H1 (cell line): ENCODE data around the gene TMEM130. TPM values are rescaled to one million over a fixed set of nuclear protein-coding genes. Genes with fewer than 3 reads are reported as not detected.

Source experiments
- CTCF ChIA-PET: fragments of 300-600 bp; sonication (Branson Sonifier 250); formaldehyde crosslinking; loops from one replicate; lab custom pipeline; 2021; ENCODE audit not compliant: partially characterized antibody; lab: Charles Lee
- POLR2A ChIA-PET: fragments of 300-600 bp; sonication (Branson Sonifier 250); formaldehyde crosslinking; loops from one replicate; lab custom pipeline; 2021; ENCODE audit warnings: inconsistent platforms; ENCODE audit not compliant: partially characterized antibody; lab: Charles Lee
- DNase-seq, 2 experiments: peaks; one replicate each; pipeline versions ENCODE4 v3.0.0 to v3.0.0-alpha.2; 2010 to 2022; ENCODE audit warnings: low spot score in 2 of 2, low read depth in 1 of 2, mixed read lengths in 1 of 2
- FAIRE-seq: peaks from 2 replicates; lab custom pipeline; 2011; peaks lifted over from hg19 to GRCh38; lab: Jason Lieb, UNC
- H2AFZ ChIP-seq: 2 replicates; pipeline ENCODE4 v1.8.1; 2012; ENCODE audit warnings: low read length, inconsistent platforms
- H2AK5ac ChIP-seq: 2 replicates; pipeline ENCODE4 v1.6.1; 2013; ENCODE audit warnings: low read depth, low read length
- H2BK120ac ChIP-seq: replicated peaks from 2 replicates; pipeline ENCODE3; 2013; ENCODE audit warnings: low read depth, low read length, inconsistent platforms
- H2BK12ac ChIP-seq: 2 replicates; pipeline ENCODE4 v1.6.1; 2013; ENCODE audit warnings: low read depth, low read length
- H2BK15ac ChIP-seq: 2 replicates; pipeline ENCODE4 v1.6.1; 2013; ENCODE audit warnings: low read length
- H2BK20ac ChIP-seq: 2 replicates; pipeline ENCODE4 v1.6.1; 2013; ENCODE audit warnings: low read length
- H2BK5ac ChIP-seq: 2 replicates; pipeline ENCODE4 v1.6.1; 2013; ENCODE audit warnings: low read depth, low read length
- H3K14ac ChIP-seq: 2 replicates; pipeline ENCODE4 v1.6.1; 2013; ENCODE audit warnings: inconsistent platforms; ENCODE audit not compliant: insufficient read length
- H3K18ac ChIP-seq: 2 replicates; pipeline ENCODE4 v1.6.1; 2013; ENCODE audit warnings: low read length; ENCODE audit errors: extremely low read depth
- H3K23ac ChIP-seq: 2 replicates; pipeline ENCODE4 v1.6.1; 2013; ENCODE audit warnings: inconsistent platforms; ENCODE audit not compliant: insufficient read length
- H3K23me2 ChIP-seq: 2 replicates; pipeline ENCODE4 v1.6.1; 2013; ENCODE audit warnings: low read depth, low read length
- H3K27ac ChIP-seq: 2 replicates; pipeline ENCODE4 v1.6.1; 2011; ENCODE audit warnings: low read depth, low read length, inconsistent platforms
- H3K27me3 ChIP-seq, 4 experiments: replicated peaks in 1 of 4; 1 replicate in 1 of 4; 2 replicates in 3 of 4; pipeline versions ENCODE4 v1.6.1 to v1.8.1; 2011 to 2013; ENCODE audit warnings: low read length in 3 of 4, mild to moderate bottlenecking in 3 of 4, inconsistent platforms in 2 of 4, mixed read lengths in 2 of 4, moderate library complexity in 1 of 4; ENCODE audit not compliant: control insufficient read depth in 3 of 4, insufficient read depth in 3 of 4; ENCODE audit errors: extremely low read depth in 1 of 4
- H3K36me3 ChIP-seq, 4 experiments: 2 replicates each; pipeline versions ENCODE4 v1.6.1 to v1.8.1; 2011 to 2013; ENCODE audit warnings: mild to moderate bottlenecking in 4 of 4, low read length in 3 of 4, moderate library complexity in 2 of 4, control low read depth in 1 of 4, inconsistent platforms in 1 of 4; ENCODE audit not compliant: insufficient read depth in 4 of 4, control insufficient read depth in 2 of 4
- H3K4ac ChIP-seq: replicated peaks from 2 replicates; pipeline ENCODE3; 2013; ENCODE audit warnings: low read length, low read depth, mixed read lengths, inconsistent platforms; ENCODE audit not compliant: insufficient read length
- H3K4me1 ChIP-seq, 4 experiments: replicated peaks in 1 of 4; 1 replicate in 1 of 4; 2 replicates in 3 of 4; pipeline versions ENCODE4 v1.6.1 to v1.8.1; 2011 to 2013; ENCODE audit warnings: low read length in 3 of 4, inconsistent platforms in 2 of 4, mixed read lengths in 1 of 4; ENCODE audit not compliant: insufficient read depth in 4 of 4, control insufficient read depth in 3 of 4
- H3K4me2 ChIP-seq, 2 experiments: 2 replicates each; pipeline versions ENCODE4 v1.6.1 to v1.8.1; 2011 to 2013; ENCODE audit warnings: low read depth in 2 of 2, low read length in 2 of 2, control low read depth in 1 of 2, inconsistent platforms in 1 of 2, mild to moderate bottlenecking in 1 of 2; ENCODE audit not compliant: insufficient read depth in 1 of 2
- H3K4me3 ChIP-seq, 4 experiments: fragments of 200-600, 300-600 bp in 1 of 4; sonication (generic), shearing (Covaris generic), sonication (Bioruptor Twin) in 1 of 4; 2 replicates each; pipeline versions ENCODE4 v1.5.1 to v1.8.1; 2011 to 2016; ENCODE audit warnings: low read length in 4 of 4, low read depth in 3 of 4, control low read depth in 2 of 4, inconsistent platforms in 2 of 4, mild to moderate bottlenecking in 2 of 4, mixed read lengths in 1 of 4, moderate library complexity in 1 of 4; ENCODE audit not compliant: insufficient read depth in 2 of 4; ENCODE audit errors: extremely low read depth in 1 of 4
- H3K56ac ChIP-seq: replicated peaks from 2 replicates; pipeline ENCODE3; 2013; ENCODE audit warnings: low read depth, mild to moderate bottlenecking, mixed read lengths, low read length, inconsistent platforms; ENCODE audit not compliant: insufficient read length
- H3K79me1 ChIP-seq: 2 replicates; pipeline ENCODE4 v1.6.1; 2013; ENCODE audit warnings: low read depth, low read length, control low read depth
- H3K79me2 ChIP-seq, 2 experiments: 2 replicates each; pipeline versions ENCODE4 v1.6.1 to v1.8.1; 2012 to 2013; ENCODE audit warnings: low read length in 2 of 2, mild to moderate bottlenecking in 2 of 2, inconsistent platforms in 1 of 2; ENCODE audit not compliant: insufficient read depth in 2 of 2, control insufficient read depth in 1 of 2
- H3K9ac ChIP-seq, 4 experiments: replicated peaks in 1 of 4; 1 replicate in 1 of 4; 2 replicates in 3 of 4; pipeline versions ENCODE4 v1.6.1 to v1.8.1; 2011 to 2013; ENCODE audit warnings: low read depth in 3 of 4, low read length in 3 of 4, control low read depth in 2 of 4, mild to moderate bottlenecking in 2 of 4, moderate library complexity in 2 of 4, inconsistent platforms in 1 of 4; ENCODE audit errors: extremely low read depth in 1 of 4
- H3K9me3 ChIP-seq, 2 experiments: 2 replicates each; pipeline versions ENCODE4 v1.6.1 to v1.8.1; 2012 to 2013; ENCODE audit warnings: mild to moderate bottlenecking in 2 of 2, moderate library complexity in 2 of 2, control low read depth in 1 of 2, inconsistent platforms in 1 of 2, low read depth in 1 of 2, low read length in 1 of 2, mixed read lengths in 1 of 2; ENCODE audit not compliant: insufficient read depth in 2 of 2
- H4K20me1 ChIP-seq, 2 experiments: replicated peaks in 1 of 2; 2 replicates each; pipeline versions ENCODE3 to v1.8.1; 2011 to 2013; ENCODE audit warnings: inconsistent platforms in 2 of 2, low read length in 2 of 2, mild to moderate bottlenecking in 1 of 2; ENCODE audit not compliant: insufficient read depth in 2 of 2, control insufficient read depth in 1 of 2
- H4K5ac ChIP-seq: 2 replicates; pipeline ENCODE4 v1.6.1; 2013; ENCODE audit warnings: low read length, low read depth, mixed read lengths, inconsistent platforms; ENCODE audit not compliant: insufficient read length
- H4K8ac ChIP-seq: 2 replicates; pipeline ENCODE4 v1.8.0; 2013; ENCODE audit warnings: mild to moderate bottlenecking, moderate library complexity, low read length, inconsistent platforms; ENCODE audit not compliant: insufficient read depth; ENCODE audit errors: extremely low read depth
- H4K91ac ChIP-seq: replicated peaks from 2 replicates; pipeline ENCODE3; 2013; ENCODE audit warnings: low read length, mixed read lengths, inconsistent platforms; ENCODE audit not compliant: insufficient read length
- ASH2L ChIP-seq: fragments of 200-600, 300-600 bp; sonication (generic); IDR thresholded peaks from one replicate; pipeline ENCODE4 v1.7.1; 2017; ENCODE audit warnings: low read length
- BRCA1 ChIP-seq: IDR thresholded peaks from 2 replicates; pipeline ENCODE4 v1.6.1; 2012; ENCODE audit warnings: low read depth, low read length, improper control_type of control experiment
- CREB1 ChIP-seq: IDR thresholded peaks from 2 replicates; pipeline ENCODE4 v1.6.1; 2012; ENCODE audit warnings: inconsistent platforms
- CTBP2 ChIP-seq: IDR thresholded peaks from 2 replicates; pipeline ENCODE4 v1.7.0; 2011; ENCODE audit warnings: borderline replicate concordance, mild to moderate bottlenecking, moderate library complexity, mixed read lengths, low read length; ENCODE audit not compliant: insufficient read depth, insufficient read length
- HDAC2 ChIP-seq, 2 experiments: fragments of 300-600 bp in 1 of 2; sonication (generic) in 1 of 2; IDR thresholded peaks; 2 replicates each; pipeline ENCODE4 v1.6.1; 2011 to 2012; ENCODE audit warnings: low read depth in 2 of 2, low read length in 2 of 2, mild to moderate bottlenecking in 2 of 2, moderate library complexity in 2 of 2, borderline replicate concordance in 1 of 2, inconsistent platforms in 1 of 2
- KDM4A ChIP-seq: IDR thresholded peaks from one replicate; pipeline ENCODE4 v1.7.1; 2012; ENCODE audit warnings: low read depth, mild to moderate bottlenecking, moderate library complexity, low read length, inconsistent platforms; ENCODE audit not compliant: severe bottlenecking
- SAP30 ChIP-seq: fragments of 300-600 bp; sonication (generic); IDR thresholded peaks from 2 replicates; pipeline ENCODE4 v1.7.1; 2012; ENCODE audit warnings: low read length, moderate library complexity, mild to moderate bottlenecking, inconsistent platforms; ENCODE audit not compliant: insufficient read depth, insufficient replicate concordance
- SRF ChIP-seq: IDR thresholded peaks from 2 replicates; pipeline ENCODE4 v1.6.1; 2011; ENCODE audit warnings: mild to moderate bottlenecking, low read depth, low read length, moderate library complexity
- SUZ12 ChIP-seq: fragments of 200-600 bp; sonication (generic); IDR thresholded peaks from 2 replicates; pipeline ENCODE4 v1.6.1; 2012; ENCODE audit warnings: mild to moderate bottlenecking, inconsistent platforms, low read length, moderate library complexity, mixed read lengths
- WGBS, 2 experiments: shearing (Covaris generic) in 1 of 2; methylation state at CpG; one replicate each; pipeline versions ENCODE4 v1.1.6 to v1.1.7; 2013 to 2015; ENCODE audit warnings: low lambda C conversion rate in 2 of 2, mixed read lengths in 2 of 2, inconsistent platforms in 1 of 2, low coverage in 1 of 2, missing lambda C conversion rate in 1 of 2; ENCODE audit not compliant: insufficient replicate concordance in 2 of 2, insufficient coverage in 1 of 2, insufficient read length in 1 of 2; ENCODE audit errors: extremely low coverage in 1 of 2, missing lambda C conversion rate in 1 of 2; 5-methylcytosine and 5-hydroxymethylcytosine counted together
- polyA plus RNA-seq, 7 experiments: library from polyadenylated mRNA; depleted of rRNA in 3 of 7; stranded (reverse) in 5 of 7; unstranded in 2 of 7; fragments of >200 nt in 5 of 7; fragments of 200-250 nt in 2 of 7; gene quantifications; 1 replicate in 5 of 7; 2 replicates in 1 of 7; 4 replicates in 1 of 7; pipeline versions ENCODE4 v1.2.1 to v1.2.3, GENCODE V29; 2011 to 2013; ENCODE audit warnings: missing spikeins in 2 of 7, mixed read lengths in 2 of 7
- total RNA-seq: library from RNA; stranded (reverse); fragmentation: NEBNext Ultra II Directional; extraction: Animal tissue kit (Norgen Biotek cat#: 25700); gene quantifications from 2 replicates; pipeline ENCODE4 v1.2.1, GENCODE V29; 2021
- TF ChIP-seq, protein P1 (sequence below): IDR thresholded peaks from 2 replicates; pipeline ENCODE4 v1.6.1; 2011; ENCODE audit warnings: low read length, improper control_type of control experiment
- TF ChIP-seq, protein P2 (sequence below): IDR thresholded peaks from 2 replicates; pipeline ENCODE4 v1.6.1; 2012; ENCODE audit warnings: inconsistent platforms

TMEM130 gene
- total and polyA plus RNA-seq, 2 of the 8 experiments (the other 6 are each of a cell fraction or from before 2014, with no cell fraction given), result 2.9 to 6.6 TPM

DNA sequence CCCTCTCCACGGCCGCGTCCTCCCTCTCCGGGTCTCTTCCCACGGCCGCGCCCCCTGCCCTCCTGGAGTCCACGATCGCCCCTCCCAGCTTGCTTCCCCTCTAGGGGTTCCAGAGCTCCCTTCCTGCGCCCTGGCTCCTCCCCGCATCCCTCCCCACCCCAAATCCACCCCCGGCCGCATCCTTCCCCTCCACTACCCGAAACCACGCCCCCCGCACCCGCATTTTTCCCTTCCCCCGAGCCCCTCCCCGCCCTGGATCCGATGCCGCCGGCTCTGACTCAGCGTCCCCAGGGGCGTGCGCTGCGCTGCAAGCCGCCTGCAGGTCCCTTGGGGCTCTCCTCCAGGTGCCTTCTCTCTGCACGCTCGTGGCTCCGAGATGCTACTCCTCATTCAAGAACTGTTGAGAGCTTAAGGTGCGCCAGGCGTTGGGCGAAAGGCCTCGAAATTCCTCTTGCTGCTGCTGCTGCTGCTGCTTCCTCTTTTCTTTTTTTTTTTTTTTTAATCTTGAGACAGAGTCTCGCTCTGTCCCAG, 372 bp upstream of the TMEM130 start:
- WGBS, 2 experiments, result 4% methylated on average over 16 of the region's 35 CpGs; no CpG with 5 or more reads in 1 of the 2 experiments
- Histone ChIP-seq H2BK12ac (no peak overlapping the region), H2BK120ac (no peak overlapping the region), H3K27me3 (peaks cover 8 to 31% (median 22%) of the 10 kb centered on the region in 4 experiments), H3K79me1 (no peaks in the 10 kb centered on the region), H2AFZ (no peak overlapping the region; the same call in 1 of the 2 replicates), H2AK5ac (no peak overlapping the region), H2BK15ac (no peak overlapping the region), H2BK5ac (no peak overlapping the region), H3K23me2 (peaks cover 11% of the 10 kb centered on the region; the same call in 1 of the 2 replicates), H4K5ac (no peak overlapping the region), H3K56ac (no peak overlapping the region), H4K91ac (no peak overlapping the region), H3K27ac (no peak overlapping the region), H3K14ac (no peak overlapping the region), H3K4ac (no peak overlapping the region), H3K23ac (no peak overlapping the region), H3K18ac (no peak overlapping the region; the same call in 1 of the 2 replicates), H3K9ac (no peak overlapping the region), H3K79me2 (no peaks in the 10 kb centered on the region), H3K36me3 (no peaks in the 10 kb centered on the region), H2BK20ac (no peak overlapping the region), H3K4me3 (peak overlapping the region; percentile 47 to 73 (median 54)), H4K20me1 (peaks cover 0 to 2% of the 10 kb centered on the region in 2 experiments), H3K9me3 (no peaks in the 10 kb centered on the region), H3K4me2 (peak overlapping the region; percentile 60 to 87), H4K8ac (peak overlapping the region; percentile 80; the same call in 1 of the 2 replicates), H3K4me1 (peaks cover 0 to 14% (median 7%) of the 10 kb centered on the region in 4 experiments; a peak in 5 of 7 replicates)
- FAIRE-seq (no peak), DNase-seq (peak; percentile 47 to 86)
- ChIA-PET CTCF (interaction anchor here (0.6 to 1.8 kb wide), 4 partner anchors 15 to 435 kb away, joined by 3 to 5 read pairs (median 4); no protein-coding TSS in a partner anchor), POLR2A (interaction anchor here (1.0 to 1.3 kb wide), 4 partner anchors 8 to 252 kb away, joined by 3 to 7 read pairs (median 4); partner anchors contain the start of genes NPTX2 and TRRAP)
- no peak for TF ChIP-seq SRF
- no peak for TF ChIP-seq SUZ12
- TF ChIP-seq HDAC2 (IDR thresholded peaks at IDR 0.05; ENCODE audit: borderline replicate concordance in 1 of 2, low read depth in 2 of 2, low read length in 2 of 2), result 0 out of 4 replicates have a peak, but pooled peaks of 1 of the 2 experiments have one; percentile 20
- TF ChIP-seq CREB1, result no peak
- TF ChIP-seq ASH2L, result no peak
- TF ChIP-seq BRCA1, result no peak
- TF ChIP-seq, protein P1, sequence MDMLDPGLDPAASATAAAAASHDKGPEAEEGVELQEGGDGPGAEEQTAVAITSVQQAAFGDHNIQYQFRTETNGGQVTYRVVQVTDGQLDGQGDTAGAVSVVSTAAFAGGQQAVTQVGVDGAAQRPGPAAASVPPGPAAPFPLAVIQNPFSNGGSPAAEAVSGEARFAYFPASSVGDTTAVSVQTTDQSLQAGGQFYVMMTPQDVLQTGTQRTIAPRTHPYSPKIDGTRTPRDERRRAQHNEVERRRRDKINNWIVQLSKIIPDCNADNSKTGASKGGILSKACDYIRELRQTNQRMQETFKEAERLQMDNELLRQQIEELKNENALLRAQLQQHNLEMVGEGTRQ, result no peak
- TF ChIP-seq CTBP2, result no peak
- TF ChIP-seq SAP30, result no peak
- TF ChIP-seq, protein P2, sequence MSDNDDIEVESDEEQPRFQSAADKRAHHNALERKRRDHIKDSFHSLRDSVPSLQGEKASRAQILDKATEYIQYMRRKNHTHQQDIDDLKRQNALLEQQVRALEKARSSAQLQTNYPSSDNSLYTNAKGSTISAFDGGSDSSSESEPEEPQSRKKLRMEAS, result peak; percentile 43
- peak; percentile 66 for TF ChIP-seq KDM4A
